Breast epithelium (tissue), 3 donors: ENCODE data around the gene GLI3.

Experiments
- CTCF ChIP-seq, 3 donors: fragments of 450-650 bp; IDR thresholded peaks; one replicate each; pipeline ENCODE4 v1.5.1; 2016 to 2017; ENCODE audit warnings: antibody characterized with exemption in 3 of 3, mild to moderate bottlenecking in 3 of 3, moderate library complexity in 3 of 3
- POLR2A ChIP-seq: fragments of 450-650 bp; IDR thresholded peaks from one replicate; pipeline ENCODE4 v1.6.1; 2016; ENCODE audit warnings: antibody characterized with exemption, mild to moderate bottlenecking, moderate library complexity

- TF ChIP-seq CTCF (IDR thresholded peaks at IDR 0.05): no peak
- no peak for TF ChIP-seq POLR2A
Measured at GRCh38 chr7:42125321-42125720, 111.7 kb downstream of the GLI3 start.
